Spleen (tissue), 7 donors: ENCODE measurements around the gene SUPT20H.

Experiments used
- POLR2A ChIP-seq, 3 donors: fragments of 450-650 bp; IDR thresholded peaks; one replicate each; pipeline ENCODE4 v1.5.1; 2017; ENCODE audit warnings: antibody characterized with exemption in 3 of 3, mild to moderate bottlenecking in 1 of 3
- POLR2AphosphoS5 ChIP-seq, 3 donors: sonication (generic); formaldehyde crosslinking; IDR thresholded peaks; one replicate each; pipeline ENCODE4 v1.5.1; 2017; ENCODE audit warnings: antibody characterized with exemption in 3 of 3
- TF ChIP-seq, protein P1 (sequence below), 11 experiments: fragments of 200-600 bp in 7 of 11; fragments of 450-650 bp in 4 of 11; sonication (generic) in 4 of 11; IDR thresholded peaks in 8 of 11; conservative IDR thresholded peaks in 3 of 11; 1 replicate in 7 of 11; 2 replicates in 4 of 11; pipeline versions ENCODE4 v1.4.0 to v1.8.0; 2016 to 2021; ENCODE audit warnings: antibody characterized with exemption in 11 of 11, inconsistent platforms in 4 of 11, mild to moderate bottlenecking in 1 of 11
- donor health status: DM: no; HTN: no; CAD: no; lungs with moderate emphysema.
- donor health status: DM: no; HTN: no; CAD: no.
- donor health status: DM: no; HTN: no; CAD: no.

- TF ChIP-seq, protein P1, sequence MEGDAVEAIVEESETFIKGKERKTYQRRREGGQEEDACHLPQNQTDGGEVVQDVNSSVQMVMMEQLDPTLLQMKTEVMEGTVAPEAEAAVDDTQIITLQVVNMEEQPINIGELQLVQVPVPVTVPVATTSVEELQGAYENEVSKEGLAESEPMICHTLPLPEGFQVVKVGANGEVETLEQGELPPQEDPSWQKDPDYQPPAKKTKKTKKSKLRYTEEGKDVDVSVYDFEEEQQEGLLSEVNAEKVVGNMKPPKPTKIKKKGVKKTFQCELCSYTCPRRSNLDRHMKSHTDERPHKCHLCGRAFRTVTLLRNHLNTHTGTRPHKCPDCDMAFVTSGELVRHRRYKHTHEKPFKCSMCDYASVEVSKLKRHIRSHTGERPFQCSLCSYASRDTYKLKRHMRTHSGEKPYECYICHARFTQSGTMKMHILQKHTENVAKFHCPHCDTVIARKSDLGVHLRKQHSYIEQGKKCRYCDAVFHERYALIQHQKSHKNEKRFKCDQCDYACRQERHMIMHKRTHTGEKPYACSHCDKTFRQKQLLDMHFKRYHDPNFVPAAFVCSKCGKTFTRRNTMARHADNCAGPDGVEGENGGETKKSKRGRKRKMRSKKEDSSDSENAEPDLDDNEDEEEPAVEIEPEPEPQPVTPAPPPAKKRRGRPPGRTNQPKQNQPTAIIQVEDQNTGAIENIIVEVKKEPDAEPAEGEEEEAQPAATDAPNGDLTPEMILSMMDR (IDR thresholded peaks at IDR 0.05 in 8 of 11, conservative IDR thresholded peaks at IDR 0.05 in 3 of 11) = no peak
- TF ChIP-seq POLR2A (IDR thresholded peaks at IDR 0.05) (no peak), POLR2AphosphoS5 (IDR thresholded peaks at IDR 0.05) (no peak)
These were observed 47.7 kb downstream of the SUPT20H start for GRCh38 chr13:37011788-37012187.
